GM10266 (cell line): ENCODE data around the gene CREM.

Experiments
- DNase-seq: peaks from one replicate; pipeline ENCODE4 v3.0.0; 2012; ENCODE audit errors: extremely low spot score
- TF ChIP-seq, protein P1 (sequence below): IDR thresholded peaks from 2 replicates; pipeline ENCODE4 v1.5.1; 2012; ENCODE audit warnings: mild to moderate bottlenecking, low read depth; ENCODE audit not compliant: control insufficient read depth, insufficient read depth; ENCODE audit errors: missing control alignments

The CREM gene

DNA sequence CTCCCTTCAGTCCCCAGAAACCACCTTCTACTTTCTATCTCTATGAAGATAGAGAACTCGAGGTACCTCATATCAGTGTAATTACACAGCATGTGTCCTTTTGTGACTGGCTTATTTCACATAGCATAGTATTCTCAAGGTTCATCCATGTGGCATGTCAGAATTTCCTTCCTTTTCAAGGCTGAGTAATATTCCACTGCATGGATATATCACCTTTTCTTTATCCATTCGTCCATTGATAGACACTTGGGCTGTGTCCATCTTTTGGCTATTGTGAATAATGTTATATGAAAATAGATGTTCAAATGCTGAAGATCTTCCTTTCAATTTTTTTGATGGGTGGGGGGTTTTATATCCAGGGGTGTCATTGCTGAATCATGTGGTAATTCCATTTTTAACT lies 117.9 kb downstream of the CREM start:
- TF ChIP-seq, protein P1, sequence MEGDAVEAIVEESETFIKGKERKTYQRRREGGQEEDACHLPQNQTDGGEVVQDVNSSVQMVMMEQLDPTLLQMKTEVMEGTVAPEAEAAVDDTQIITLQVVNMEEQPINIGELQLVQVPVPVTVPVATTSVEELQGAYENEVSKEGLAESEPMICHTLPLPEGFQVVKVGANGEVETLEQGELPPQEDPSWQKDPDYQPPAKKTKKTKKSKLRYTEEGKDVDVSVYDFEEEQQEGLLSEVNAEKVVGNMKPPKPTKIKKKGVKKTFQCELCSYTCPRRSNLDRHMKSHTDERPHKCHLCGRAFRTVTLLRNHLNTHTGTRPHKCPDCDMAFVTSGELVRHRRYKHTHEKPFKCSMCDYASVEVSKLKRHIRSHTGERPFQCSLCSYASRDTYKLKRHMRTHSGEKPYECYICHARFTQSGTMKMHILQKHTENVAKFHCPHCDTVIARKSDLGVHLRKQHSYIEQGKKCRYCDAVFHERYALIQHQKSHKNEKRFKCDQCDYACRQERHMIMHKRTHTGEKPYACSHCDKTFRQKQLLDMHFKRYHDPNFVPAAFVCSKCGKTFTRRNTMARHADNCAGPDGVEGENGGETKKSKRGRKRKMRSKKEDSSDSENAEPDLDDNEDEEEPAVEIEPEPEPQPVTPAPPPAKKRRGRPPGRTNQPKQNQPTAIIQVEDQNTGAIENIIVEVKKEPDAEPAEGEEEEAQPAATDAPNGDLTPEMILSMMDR: no peak
- no peak for DNase-seq

DNA sequence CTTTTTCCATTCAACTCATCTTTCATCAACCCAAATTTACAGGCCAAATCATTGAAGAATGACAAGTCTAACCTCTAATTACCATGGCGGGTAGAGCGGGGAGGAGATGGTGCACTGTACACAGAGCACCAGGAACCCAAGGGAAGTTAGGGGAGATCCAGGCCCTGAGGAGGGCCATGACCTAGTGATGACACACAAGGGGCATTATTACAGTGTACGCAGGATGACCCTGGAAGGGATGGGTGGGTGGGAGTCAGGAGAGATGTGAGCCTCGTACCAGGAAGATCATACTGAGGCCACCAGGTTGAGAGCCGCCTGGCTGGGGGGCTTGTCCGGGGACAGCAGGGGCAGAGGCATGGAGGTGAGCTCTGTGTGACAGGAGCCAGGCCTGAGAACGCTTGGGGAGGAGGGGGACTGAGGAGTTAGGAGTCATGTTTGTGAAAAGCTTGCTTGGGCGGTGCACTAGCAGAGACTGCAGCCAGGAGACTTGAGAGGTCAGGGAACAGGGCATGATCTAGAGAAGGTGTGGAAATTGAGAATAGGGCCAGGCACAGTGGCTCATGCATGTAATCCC lies 120.2 kb downstream of the CREM start:
- no peak for DNase-seq
- TF ChIP-seq, protein P1: no peak

DNA sequence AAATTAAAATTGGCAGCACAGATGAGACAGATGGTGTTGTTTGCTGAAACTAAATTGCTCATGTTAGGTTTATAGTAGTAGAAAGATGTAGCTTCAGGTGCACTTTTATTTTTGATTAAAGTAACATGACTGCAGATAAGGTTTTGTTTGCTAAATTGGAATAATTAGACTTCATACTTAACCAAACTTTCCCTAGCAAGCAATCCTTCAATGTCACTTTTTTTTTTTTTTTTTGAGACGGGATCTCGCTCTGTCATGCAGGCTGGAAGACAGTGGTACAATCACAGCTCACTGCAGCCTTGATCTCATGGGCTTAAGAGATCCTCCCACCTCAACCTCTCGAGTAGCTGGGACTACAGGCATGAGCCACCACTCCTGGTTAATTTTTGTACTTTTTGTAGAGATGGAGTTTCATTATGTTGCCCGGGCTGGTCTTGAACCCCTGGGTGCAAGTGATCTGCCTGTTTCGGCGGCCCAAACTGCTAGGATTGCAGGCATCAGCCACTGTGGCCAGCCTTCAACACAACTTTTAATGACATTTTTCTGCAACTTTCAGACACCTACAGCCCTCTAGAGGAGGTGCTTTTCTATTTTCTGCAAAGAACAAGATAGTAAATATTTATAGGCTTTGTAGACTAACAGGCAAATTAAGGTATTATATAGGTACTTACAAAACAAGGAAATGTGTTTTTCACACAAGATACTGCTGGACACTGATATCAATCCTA lies 124.9 kb downstream of the CREM start:
- no peak for DNase-seq
- TF ChIP-seq, protein P1: no peak

DNA sequence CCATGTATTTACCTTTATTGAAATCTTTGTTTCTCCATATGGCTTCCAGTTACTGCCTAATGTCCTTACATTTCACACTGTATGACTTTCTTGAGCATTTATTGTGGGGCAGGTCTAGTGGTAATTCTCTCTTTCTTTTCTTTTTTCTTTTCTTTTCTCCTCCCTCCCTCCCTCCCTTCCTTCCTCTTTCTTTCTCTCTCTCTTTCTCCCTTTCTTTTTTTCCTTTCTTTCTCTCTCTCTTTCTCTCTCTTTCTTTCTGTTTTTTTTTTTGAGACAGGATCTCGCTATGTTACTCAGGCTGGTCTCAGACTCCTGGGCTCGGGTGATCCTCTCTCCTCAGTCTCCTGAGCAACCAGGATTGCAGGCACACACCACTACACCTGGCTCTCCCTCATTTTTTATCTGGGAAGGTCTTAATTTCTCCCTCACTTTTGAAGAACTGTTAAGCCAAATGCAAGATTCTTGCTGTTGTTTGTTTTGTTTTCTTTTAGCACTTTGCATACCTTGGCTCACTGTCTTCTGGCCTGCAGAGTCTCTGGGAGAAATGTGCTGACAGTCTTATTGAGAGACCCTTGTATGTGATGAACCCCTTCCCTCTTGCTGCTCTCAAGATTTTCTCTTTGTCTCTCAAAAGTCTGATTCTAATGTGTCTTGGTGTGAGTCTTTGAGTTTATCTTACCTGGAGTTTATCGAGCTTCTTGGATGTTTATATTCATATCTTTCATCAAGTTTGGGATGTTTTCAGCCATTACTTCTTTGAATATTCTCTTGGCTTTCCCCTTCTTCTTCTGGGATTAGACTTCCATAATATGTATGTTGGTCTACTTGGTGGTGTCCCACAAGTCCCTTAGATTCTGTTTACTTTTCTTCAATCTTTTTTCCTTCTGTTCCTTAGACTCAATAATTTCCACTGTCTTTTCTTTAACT lies 130.7 kb downstream of the CREM start:
- TF ChIP-seq, protein P1: no peak
- DNase-seq: no peak

DNA sequence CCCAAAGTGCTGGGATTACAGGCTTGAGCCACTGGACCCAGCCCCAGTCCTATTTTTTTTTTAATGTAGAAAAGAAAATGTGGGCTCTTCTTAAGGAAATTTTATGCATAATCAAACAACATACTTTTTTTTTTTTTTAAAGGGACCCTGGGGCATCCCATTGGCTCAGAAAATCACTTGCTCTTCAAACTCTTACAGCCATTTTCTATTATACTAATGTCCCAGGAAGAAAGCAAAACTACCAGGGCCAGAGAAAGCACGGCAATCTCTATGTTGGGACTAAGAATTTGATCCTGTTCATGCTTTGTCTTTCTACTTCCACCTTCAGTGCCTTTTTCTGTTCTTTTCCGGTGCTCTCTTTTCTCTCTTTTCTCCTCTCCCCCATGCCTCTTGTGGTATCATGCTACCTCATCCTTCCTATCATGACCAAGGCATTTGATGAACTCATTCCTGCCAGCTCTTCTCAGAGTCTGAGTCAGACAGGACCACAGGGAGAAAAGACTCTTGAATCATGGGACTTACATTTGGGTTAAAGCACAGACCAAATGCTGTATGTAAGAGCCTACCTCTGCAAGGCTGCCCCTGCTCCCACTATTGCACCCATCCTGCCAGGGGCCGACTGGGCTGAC lies 133.2 kb downstream of the CREM start:
- TF ChIP-seq, protein P1: no peak
- no peak for DNase-seq

DNA sequence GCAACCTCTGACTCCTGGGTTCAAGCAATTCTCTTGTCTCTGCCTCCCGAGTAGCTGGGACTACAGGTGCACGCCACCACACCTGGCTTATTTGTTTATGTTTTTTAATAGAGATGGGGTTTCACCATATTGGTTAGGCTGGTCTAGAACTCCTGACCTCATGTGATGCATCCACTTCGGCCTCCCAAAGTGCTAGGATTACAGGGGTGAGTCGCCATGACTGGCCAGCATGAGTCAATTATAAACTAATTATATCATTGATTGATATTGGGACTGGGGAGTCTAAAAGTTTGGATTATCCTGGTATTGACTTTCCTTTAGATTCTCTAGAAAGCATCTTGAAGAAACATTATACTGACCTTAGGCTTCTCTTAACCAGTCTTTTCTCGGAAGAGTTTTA lies 135.8 kb downstream of the CREM start:
- DNase-seq: no peak
- TF ChIP-seq, protein P1: no peak
